Ammon's horn (tissue), 1 donor: ENCODE results near the gene SLC16A3.

Experiments
- DNase-seq: peaks from one replicate; pipeline ENCODE4 v3.0.0-alpha.2; 2016; ENCODE audit warnings: low spot score

The SLC16A3 gene

DNA sequence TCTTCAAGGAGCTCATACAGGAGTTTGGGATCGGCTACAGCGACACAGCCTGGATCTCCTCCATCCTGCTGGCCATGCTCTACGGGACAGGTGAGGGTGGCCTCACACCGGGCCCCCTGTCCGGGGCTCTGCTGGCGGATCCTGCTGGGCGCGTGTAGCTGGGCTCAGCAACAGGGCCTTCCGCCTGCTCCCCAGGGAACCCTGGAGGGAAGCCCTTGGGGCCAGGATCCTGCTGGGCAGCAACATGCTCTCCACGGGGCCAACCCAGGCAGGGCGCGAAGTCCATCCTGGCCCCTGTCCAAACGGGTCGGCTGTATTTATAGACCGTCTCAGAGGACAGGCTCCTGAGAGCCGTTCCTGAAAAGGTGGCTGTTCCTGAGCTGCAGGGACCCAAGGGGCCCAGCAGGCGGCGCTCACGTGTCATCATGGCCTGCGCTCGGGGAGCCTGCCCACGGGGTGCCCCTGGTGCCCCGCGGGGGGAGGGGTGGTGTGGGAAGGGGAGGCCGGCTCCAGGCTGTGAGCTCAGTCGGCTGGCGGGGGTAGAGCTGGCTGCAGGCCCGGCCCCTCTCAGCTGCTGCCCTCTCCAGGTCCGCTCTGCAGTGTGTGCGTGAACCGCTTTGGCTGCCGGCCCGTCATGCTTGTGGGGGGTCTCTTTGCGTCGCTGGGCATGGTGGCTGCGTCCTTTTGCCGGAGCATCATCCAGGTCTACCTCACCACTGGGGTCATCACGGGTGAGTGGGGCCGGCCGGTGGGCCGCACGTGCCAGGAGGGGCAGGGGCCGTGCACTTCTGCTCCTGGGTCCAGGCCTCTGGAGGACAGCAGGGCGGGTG lies 7.5 kb downstream of the SLC16A3 start:
- DNase-seq = peak; percentile 77

- no peak for DNase-seq
Measured at GRCh38 chr17:82237083-82237745, 8.4 kb downstream of the SLC16A3 start.

DNA sequence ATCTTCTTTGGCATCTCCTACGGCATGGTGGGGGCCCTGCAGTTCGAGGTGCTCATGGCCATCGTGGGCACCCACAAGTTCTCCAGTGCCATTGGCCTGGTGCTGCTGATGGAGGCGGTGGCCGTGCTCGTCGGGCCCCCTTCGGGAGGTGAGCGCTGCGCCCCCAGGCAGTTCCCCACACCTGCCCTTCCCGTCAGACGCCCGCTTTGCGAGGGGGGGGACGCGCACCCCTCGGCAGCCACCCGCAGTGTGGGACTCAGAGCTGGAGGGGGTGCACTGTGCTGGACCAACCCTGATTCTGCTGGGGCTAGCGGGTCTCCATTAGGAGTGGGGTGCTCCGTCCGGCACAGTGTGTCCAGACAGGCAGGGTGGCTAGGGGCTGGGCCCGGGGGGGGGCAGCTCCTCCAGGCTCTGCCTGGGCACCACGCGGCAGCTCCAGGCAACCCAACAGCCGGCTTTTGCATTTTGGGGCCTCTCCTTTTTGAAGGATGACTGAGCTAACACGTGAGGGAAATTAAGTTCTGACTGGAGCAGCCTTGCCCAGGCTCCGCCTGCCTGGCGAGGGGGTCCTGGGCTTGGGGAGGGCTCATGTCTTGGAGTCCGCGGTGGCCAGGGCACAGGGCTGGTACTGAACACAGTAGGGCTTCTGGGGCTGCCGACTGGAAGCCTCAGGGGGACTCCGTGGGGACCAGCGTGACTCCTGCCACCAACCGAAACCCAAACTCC lies 9.1 kb downstream of the SLC16A3 start:
- no peak for DNase-seq

DNA sequence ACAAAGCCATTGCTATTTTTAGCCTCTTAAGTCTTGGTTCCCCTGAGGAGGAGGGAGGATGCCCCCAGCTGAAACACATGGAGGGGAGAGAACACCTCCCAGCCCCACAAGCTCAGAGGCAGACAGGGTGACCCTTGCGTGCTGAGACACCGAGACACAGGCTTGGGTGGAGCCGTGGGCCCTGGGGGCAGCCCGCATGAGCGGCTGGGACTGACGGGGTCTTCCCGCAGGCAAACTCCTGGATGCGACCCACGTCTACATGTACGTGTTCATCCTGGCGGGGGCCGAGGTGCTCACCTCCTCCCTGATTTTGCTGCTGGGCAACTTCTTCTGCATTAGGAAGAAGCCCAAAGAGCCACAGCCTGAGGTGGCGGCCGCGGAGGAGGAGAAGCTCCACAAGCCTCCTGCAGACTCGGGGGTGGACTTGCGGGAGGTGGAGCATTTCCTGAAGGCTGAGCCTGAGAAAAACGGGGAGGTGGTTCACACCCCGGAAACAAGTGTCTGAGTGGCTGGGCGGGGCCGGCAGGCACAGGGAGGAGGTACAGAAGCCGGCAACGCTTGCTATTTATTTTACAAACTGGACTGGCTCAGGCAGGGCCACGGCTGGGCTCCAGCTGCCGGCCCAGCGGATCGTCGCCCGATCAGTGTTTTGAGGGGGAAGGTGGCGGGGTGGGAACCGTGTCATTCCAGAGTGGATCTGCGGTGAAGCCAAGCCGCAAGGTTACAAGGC lies 9.8 kb downstream of the SLC16A3 start:
- peak; percentile 61 for DNase-seq

DNA sequence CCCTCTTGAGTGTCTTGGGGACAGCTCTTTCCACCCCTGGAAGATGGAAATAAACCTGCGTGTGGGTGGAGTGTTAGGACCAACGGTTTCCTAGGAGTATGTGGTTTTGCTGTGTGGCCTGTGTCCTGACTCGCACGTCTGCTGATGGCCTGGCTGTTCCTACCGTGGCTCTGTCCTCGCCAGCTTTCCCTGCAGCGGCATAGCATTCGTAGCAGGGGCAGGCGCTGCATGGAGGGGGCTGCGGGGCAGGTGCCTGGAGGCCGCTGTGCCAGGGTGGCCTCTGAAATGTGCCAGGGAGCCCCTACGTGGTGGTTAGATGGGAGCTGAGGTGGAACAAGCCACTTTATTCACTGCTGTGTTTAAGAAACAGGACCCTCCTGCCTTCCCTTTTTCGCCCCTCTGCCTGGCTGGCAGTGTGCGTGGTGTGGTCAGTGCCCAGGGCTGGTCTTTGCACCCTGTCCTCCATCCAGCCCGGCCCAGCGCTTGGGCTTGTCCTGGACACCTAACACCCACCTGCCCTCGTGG lies 10.6 kb downstream of the SLC16A3 start:
- no peak for DNase-seq

DNA sequence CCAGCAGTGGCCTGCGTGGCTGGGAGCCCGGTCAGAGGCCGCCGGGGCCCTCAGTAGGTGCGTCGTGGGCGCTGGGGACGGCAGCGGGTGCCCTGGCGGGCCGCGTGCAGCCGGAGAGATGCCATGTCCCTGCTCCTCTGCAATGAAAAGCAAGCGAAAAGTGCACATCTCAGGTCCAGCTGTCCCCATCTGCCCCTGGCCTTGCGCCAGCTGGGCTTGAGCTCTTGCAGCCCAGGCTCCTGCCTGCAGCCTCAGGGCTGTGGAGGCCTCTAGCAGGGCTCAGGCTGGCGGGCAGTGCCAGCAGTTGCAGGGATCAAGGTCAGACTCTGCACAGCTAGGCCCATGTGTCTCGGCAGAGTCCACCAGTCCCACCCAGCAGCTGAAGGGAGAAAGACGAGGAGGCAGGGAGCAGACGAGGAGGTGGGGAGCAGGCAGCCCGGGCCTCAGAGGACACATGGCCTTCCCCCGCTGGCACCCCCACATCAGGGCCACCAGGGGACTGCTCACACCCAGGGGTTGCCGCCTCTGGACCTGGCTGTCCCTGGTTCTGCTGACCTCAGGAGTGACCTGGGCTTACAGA lies 11.2 kb downstream of the SLC16A3 start:
- DNase-seq = no peak

DNA sequence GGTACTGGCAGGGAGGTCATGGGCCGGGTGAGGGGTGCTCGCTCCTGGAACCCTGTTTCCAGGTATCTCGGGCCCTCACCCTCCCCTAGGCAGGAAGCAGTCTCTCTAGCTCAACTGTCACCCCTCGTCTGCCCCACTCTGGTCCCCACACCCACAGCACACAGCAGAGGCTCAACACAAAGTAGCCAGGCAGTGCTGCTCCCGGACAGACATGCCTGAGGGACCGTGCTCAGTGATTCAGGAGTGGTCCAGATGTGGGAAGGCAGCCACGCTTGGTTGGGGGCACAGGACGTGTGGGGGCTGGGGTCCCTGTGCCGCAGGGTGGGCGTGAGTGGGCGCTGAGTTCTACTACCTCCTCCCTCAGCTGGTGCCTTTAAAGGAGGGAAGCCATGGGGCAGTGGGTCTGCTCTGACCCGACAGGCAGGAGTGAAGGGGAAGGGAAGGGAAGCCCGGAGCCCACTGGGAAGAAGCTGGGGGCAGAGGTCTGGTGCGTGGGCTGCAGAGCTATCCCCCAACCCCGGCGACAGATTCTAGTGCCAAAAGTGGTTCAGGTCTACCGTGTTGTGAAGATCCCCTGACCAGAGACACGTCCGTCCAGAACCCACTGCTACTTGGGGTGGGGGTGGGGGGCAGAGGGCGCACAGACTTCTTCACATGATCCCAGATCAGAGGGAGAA lies 11.8 kb downstream of the SLC16A3 start:
- no peak for DNase-seq

GRCh38 chr17:82241183-82241925 lies 12.5 kb downstream of the SLC16A3 start:
- DNase-seq = peak; percentile 83

DNA sequence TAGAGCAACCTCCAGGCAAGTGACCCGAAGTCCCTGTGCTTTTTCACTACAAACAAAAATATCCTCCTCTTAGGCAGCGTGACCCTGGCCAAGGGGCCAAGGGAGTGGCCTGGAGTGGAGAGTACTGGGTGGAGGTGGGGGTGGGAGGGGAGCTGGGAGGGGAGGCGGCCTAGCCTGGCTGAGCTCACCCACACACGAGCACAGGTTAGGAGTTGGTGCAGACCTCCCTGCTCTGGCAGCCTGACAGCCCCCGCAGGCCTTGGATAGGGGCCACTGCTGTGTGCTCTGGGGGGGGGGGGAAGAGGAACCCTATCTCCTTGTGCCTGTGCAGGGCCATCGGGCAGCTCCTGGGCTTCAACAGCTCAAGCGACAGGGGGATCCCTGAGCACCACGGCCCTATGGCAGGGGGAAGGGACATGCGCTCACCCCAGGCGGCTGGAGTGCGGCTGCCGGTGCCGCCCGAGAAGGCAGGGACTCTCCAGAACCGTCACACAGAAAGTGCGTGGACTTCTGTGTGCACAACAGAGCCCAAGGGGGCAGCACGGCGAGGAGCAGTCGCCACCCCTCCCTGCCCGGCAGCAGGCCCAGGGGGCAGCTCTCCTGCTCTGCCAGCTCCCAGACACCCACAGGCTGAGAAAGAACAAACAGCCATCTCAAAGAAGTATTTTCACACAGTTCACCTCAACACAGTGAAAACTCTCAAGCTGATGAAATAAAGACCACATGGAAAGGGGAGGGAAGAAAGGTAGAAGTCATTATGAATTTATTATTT lies 13.3 kb downstream of the SLC16A3 start:
- DNase-seq = no peak

GRCh38 chr17:82242698-82242976 lies 13.8 kb downstream of the SLC16A3 start:
- no peak for DNase-seq

- peak; percentile 89 for DNase-seq
Measured at GRCh38 chr17:82242977-82243647, 14.3 kb downstream of the SLC16A3 start.

DNA sequence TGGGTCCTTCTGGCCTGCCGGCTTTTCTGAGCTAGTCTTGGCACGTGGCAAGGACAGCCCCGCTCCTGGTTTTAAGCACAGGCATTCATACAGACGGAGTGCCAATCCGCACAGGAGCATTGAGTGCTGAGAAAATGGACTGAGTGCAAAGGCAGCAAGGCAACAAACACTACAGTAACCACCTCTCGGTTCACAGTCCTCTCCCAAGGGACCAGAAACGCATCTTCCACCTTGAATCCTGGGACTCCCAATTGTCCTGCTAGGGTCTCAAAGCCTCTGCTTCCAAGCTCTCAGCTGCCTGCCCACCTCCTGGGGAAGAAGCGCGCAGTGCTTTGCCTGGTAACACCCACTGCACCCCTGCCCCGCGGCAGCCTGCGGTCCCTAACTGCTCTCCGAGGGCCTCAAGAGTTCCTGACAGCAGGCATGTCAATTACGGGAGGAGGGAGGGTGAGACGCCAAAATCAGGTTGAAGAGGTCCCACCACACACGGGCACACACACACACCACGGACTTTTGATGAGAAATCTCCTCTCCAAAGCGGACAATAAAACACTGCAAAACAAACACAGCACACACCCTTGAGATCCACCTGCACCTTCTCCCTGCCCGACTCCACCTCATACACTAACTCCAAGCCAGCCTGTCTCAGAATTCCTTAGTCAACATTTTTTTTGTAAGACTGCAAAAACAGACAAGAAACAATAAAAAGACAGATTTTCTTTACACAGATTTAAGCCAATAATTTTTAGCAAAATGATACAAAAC lies 15.0 kb downstream of the SLC16A3 start:
- no peak for DNase-seq

- DNase-seq = peak; percentile 69
Measured at GRCh38 chr17:82244413-82245133, 15.7 kb downstream of the SLC16A3 start.

DNA sequence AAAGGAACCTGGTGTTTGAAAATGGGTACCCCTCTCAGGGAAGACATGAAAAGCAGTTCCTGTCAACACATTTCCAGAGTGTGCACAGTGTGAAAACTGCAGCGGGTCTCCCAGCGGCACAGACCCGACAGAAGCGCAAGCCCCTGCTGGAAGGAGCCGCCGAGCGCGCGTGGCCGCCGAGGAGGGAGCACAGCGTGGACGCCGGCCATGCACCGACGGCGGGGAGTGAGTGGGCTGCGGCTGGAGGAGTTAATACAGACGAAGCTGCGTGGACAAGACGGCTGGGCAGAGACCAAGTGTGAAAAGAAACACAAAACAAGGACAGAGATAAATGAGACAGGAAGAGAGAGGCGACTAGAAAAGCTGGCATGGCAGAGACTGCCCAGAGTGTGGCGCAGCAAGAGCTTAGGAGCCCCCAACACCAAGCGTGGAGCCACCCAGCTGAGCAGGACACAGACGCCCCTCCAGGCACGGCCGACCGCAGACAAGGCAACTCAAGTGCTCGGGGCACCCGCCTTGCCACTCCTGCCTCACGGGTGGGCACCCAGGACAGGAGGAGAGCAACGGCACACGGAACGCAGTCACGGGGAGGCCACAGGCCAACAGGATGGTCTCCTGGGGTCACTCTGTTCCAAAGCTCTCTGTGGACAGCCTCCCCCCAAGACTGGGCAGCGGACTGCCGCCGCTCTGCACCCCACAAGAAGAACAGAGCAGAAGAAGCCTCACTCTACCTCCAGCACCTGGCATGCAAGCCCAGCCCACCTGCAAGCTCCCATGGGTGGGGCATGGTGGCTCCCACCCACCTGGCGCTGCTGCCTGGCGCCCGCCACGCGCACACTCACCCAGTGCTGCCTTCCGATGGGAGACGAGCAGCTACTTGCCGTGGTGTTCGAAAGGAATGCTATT lies 16.5 kb downstream of the SLC16A3 start:
- no peak for DNase-seq

DNA sequence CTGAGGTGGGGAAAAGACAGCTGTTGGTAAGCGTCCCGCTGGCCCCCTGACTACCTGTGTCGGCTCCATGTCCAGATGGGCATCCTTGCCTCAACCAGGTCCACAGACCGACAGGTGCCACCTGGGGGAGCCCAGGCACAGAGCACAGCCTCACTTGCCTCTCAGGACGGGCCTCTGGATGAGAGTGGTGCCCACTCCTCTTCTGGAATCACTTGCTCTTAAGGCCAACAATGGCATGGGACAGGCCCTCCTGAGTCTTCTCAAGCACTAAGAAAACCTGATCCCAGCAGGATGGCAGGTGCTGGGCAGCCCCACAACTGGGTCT lies 17.2 kb downstream of the SLC16A3 start:
- DNase-seq = no peak

DNA sequence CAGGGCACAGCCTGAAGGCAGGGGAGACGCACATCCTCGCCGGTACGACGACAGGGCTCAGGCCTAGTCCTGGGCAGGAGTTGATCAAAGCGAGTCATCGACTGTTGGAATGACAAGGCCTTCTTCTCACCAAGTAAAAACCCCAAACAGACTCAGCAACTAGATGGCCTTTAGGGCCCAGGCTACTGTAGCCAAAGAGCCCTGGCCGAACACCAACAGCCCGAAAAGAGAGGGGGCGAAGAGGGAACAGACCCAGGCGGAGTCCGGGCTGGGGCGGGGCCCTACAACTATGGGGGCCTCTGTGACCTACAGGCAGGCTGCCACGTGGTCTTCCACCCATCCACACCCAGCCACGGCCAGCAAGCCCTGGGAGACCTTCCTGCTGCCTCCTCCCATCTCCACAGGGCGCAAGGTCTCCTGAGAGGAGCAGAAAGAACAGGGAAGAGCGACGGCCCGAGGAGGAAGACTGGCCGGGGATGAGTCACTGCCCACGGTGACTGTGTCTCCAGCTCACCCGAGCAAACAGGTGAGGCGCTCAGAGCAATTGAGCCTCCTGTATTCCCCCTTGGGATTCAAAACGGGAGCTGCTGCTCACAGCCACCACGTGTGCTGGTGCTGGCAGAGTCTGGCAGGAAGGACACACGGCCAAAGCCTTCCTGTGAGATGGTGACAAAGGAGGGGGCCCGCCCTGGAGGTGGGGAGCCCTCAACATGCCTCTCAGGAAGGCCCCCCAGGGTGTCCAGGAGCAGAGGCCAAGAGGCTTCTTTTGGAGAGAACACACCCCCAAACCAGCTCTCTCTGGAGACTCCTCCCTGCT lies 17.7 kb downstream of the SLC16A3 start:
- no peak for DNase-seq
